GM19240 (cell line): ENCODE measurements around the gene HTATSF1.

Experiments used
- DNase-seq: peaks from one replicate; pipeline ENCODE4 v3.0.0; 2011; ENCODE audit warnings: low spot score; ENCODE audit not compliant: insufficient read length

The HTATSF1 gene

GRCh38 chrX:136496186-136496763 lies 1.1 kb upstream of the HTATSF1 start:
- no peak for DNase-seq

GRCh38 chrX:136496764-136497555 lies 432 bp upstream of the HTATSF1 start:
- DNase-seq = peak; percentile 18

DNA sequence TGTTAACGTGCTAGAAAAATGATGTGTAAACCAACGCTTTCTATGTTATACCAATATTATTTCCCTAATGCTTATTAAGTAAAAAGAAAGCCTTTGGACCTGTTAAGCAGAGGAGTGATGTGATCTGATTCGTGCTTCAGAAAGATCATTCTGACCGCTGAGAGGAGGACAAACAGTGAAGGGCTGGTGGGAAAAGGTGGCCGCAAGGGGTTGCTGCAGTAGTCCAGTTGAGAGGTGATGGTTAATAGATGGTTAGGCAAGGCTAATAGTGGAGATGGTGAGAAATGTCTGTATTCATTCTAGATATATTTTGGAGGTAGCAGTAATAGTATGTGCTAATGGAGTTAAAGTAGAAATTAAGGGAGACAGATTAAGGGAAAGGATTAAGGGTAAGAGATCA lies 21.7 kb downstream of the HTATSF1 start:
- no peak for DNase-seq

DNA sequence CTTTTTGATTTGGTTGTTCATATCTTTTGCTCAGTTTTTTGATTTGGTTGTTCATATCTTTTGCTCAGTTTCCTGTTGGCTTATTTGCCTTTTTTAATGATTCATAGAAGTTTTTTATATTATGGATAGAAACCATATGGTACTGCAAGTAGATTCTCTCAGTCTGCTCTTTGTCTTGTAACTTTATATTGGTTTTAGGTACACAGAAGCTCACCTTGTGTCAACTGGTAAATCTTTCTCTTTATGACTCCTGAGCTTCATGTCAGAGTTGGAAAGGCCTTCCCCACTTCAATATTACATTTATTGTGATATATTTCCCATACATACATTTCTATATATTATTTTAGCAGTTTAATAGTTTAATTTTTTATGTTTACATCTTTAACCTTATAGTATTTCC lies 26.4 kb downstream of the HTATSF1 start:
- DNase-seq = no peak

DNA sequence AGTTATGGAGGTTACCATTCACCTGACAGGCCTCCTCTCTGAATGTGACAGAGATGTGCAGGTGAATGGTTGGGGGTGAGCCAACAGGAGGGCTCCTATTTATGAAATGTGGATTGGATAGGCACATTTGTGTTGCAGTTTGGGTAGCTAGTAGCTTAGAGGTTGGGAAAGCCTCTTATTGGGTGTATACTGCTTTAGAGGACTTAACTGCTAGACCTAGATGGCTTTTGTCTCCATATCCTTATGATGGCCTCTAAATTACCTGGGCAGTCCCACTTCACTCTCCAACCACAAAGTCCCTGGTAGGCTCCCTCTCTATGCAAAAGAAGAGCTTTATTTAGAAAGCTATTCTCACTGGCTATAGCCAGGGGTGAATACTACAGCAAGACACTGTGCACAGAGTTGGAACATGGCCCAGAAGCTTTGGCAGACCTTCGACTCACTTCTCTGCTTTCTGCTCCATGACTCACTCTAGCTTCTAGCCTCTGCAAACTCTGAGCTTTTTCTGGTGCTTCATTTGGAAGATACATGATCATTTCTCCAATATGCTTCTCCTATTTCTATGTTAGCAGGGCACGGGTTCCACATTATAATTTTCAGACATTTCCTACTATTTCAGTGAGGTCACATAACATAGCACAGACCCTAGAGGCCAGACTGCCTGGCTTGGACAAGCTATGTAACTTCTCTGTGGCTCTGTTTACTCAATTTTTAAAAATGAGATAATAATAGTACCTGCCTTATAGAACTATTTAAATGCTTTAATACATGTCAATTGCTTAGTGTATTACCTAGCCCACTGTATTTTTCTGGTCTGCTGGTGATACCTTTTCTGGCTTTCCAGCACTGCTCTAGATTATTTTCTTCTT lies 28.6 kb downstream of the HTATSF1 start:
- DNase-seq = no peak

- DNase-seq = no peak
These were observed 31.4 kb downstream of the HTATSF1 start for GRCh38 chrX:136528645-136529315.

DNA sequence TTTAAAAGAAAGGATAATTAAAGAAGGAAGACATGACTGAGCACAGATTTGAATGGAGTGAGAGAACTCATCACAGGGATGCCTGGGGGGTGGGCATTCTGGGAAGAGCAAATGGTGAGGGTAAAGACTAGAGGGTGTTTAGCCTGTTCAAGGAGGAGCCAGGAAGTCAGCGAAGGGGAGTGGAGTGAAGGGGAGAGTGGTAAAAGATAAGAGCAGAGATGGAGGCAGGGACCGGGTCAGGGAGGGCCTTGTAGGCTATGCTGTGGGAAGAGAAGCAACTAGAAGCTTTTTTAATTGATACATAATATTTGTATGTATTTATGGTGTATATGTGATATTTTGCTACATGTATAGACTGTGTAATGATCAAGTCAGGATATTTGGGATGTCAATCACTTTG lies 32.4 kb downstream of the HTATSF1 start:
- DNase-seq = no peak

DNA sequence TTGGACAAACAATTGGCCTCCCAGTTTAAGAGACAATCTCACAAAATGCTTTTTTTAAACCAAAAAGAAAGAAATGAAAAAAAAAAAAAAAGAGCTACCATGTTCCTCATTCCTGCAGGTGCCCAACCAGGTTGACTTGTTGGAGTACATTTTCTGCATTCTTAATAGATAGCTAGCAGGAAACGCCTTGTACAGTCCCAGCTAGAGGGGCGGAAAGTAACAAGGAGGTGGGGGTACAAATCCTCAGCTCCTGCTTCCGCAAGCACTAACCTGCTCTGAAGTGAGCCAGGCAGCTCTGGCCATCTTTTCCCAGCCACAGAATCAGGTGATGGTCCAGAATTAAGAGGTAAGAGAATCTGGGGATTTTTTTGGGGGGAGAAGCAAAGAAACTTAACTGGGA lies 34.6 kb downstream of the HTATSF1 start, which contains the start of gene VGLL1:
VGLL1 (plus strand) TSS at position 265 of the 400 bp plus-strand sequence. CDS start 3,806 bp downstream, outside the sequence.
- DNase-seq = no peak

- no peak for DNase-seq
These were observed 36.7 kb downstream of the HTATSF1 start for GRCh38 chrX:136534131-136534530.

DNA sequence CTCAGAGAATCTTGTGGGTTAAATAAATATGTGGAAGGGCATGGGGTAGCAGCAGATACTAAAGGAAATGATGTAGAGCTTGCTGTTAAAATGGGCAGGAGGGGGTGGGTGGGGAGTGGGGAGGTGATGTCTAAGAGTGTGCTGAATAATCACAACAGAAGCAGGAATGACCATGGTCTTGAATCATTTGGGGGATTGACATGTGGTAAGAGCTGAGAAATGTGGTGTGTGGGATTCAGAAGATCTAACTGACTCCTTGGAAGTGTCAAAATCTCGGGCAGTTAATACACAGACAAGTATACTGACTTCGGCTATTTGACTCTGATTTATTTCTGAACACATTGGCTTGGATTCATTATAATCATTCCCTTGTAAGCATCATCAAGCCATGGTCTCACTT lies 41.4 kb downstream of the HTATSF1 start:
- no peak for DNase-seq

- no peak for DNase-seq
These were observed 42.8 kb downstream of the HTATSF1 start for GRCh38 chrX:136540226-136540625.

- no peak for DNase-seq
These were observed 43.9 kb downstream of the HTATSF1 start for GRCh38 chrX:136541294-136541693.

DNA sequence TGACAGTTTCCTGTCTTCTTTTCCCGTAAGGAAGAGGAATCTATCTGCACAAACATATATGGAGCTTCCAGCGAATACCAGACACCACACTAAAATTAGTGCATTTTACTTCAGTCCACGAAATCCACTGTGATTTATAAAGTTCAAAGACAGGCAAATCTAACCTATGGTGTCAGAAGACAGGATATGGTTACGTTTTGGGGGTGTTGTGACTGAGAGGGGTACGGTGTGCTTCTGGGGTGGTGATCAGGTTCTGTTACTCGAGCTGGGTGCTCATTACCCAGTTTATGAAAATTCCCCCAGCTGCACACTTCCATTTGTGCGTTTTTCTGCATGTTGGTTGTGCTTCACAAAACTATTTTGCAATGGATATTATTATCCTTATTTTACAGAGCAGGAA lies 44.9 kb downstream of the HTATSF1 start:
- no peak for DNase-seq

- no peak for DNase-seq
These were observed 49.0 kb downstream of the HTATSF1 start for GRCh38 chrX:136546371-136546781.

GRCh38 chrX:136549226-136549625 lies 51.8 kb downstream of the HTATSF1 start:
- no peak for DNase-seq

GRCh38 chrX:136551410-136551809 lies 54.0 kb downstream of the HTATSF1 start:
- DNase-seq = no peak

DNA sequence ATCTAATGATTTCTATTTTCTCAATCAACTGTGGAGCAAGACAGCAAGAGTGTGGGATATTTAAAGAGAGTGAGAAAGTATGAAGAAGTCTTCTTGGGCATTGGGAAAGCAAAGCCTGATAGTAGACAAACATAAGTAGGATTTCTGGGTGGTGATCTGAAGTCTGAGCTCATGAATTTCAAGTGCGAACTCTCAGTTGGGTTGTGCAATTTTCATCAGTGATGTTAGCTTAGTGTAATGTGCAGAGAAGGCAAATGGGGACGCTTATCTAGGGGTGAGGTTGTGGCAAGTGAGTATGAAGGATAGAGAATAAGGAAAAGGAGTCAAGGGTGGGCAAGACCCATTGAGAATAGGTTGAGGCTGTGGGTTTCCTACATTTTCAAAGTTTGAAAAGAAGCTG lies 58.3 kb downstream of the HTATSF1 start:
- DNase-seq = no peak
